Fibroblast of skin of right biceps (primary cell): Measurements from ENCODE around the gene CPTP.

Experiments used
- DNase-seq: peaks from one replicate; pipeline ENCODE4 v3.0.0-alpha.2; 2013

CPTP gene

GRCh38 chr1:1336931-1337792 is 12.6 kb downstream of the CPTP start:
- DNase-seq: no peak

GRCh38 chr1:1337793-1338147 is 13.2 kb downstream of the CPTP start:
- no peak for DNase-seq

- no peak for DNase-seq
Observed at GRCh38 chr1:1338278-1338677, 13.7 kb downstream of the CPTP start.

- DNase-seq: no peak
Observed at GRCh38 chr1:1340185-1340584, 15.6 kb downstream of the CPTP start.

- no peak for DNase-seq
Observed at GRCh38 chr1:1340791-1341548, 16.4 kb downstream of the CPTP start.

GRCh38 chr1:1341549-1342021 is 17.0 kb downstream of the CPTP start:
- DNase-seq: no peak

- no peak for DNase-seq
Observed at GRCh38 chr1:1342061-1342562, 17.5 kb downstream of the CPTP start.

GRCh38 chr1:1342584-1343115 is 18.0 kb downstream of the CPTP start:
- no peak for DNase-seq

GRCh38 chr1:1343811-1344421 is 19.3 kb downstream of the CPTP start:
- DNase-seq: no peak

- DNase-seq: peak; percentile 76
Observed at GRCh38 chr1:1344655-1345361, 20.2 kb downstream of the CPTP start.

GRCh38 chr1:1345384-1345783 is 20.8 kb downstream of the CPTP start:
- DNase-seq: no peak

GRCh38 chr1:1345860-1346500 is 21.4 kb downstream of the CPTP start:
- DNase-seq: no peak

- no peak for DNase-seq
Observed at GRCh38 chr1:1346501-1346890, 21.9 kb downstream of the CPTP start.

- no peak for DNase-seq
Observed at GRCh38 chr1:1347026-1347595, 22.5 kb downstream of the CPTP start.

GRCh38 chr1:1347663-1348419 is 23.2 kb downstream of the CPTP start:
- DNase-seq: no peak

GRCh38 chr1:1348420-1349255 is 24.0 kb downstream of the CPTP start:
- DNase-seq: no peak

GRCh38 chr1:1349256-1350012 is 24.8 kb downstream of the CPTP start, which contains the start of gene DVL1:
Gene DVL1 (minus strand): TSS chr1:1349418. CDS start chr1:1349065, 353 bp downstream.
- DNase-seq: peak; percentile 74

GRCh38 chr1:1351511-1352427 is 27.2 kb downstream of the CPTP start:
- DNase-seq: peak; percentile 46
